ENCODE data around the gene RNF157.

The RNF157 gene

DNA sequence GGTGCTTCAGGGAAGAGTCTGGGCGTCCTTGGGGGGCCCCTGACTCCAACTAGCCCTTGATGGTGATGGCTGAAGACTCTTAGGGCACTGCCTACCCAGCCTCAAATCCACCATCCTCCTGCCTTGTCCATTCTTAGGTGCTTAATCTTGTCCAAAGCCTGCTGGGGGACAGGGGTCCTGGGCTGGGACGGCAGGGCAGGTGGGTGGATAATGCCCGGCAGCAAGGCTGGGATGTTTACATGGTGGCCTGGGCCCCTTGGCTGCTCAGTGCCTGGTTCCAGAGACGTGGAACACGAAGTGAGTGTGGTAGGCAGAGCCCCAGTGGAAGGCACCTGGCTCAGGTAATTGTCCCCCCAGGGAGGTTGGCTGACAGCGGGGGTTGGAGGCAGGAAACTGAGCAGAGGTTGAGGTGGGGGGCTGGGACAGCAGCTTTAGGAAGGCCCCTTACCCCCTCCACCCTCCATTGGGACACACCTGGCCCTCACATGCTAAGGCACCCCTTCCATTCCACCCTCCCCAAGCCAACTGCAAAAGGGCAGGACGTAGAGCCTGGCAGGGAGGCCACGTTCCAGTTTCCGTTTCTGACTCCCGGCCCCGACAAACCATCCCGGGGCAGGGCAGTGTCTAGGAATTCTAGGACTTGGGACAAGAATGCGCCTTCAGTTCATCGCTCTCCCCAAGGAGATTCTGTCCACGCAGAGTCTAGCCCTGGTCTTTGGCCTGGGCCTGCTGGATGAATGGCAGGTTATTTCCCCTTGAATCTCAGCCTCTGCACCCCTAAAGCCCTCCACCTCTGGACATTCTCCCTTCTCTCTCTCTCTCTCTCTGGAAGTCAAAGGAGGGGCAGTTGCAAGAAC, 101.2 kb downstream of the RNF157 start:
- DNase-seq = no peak

DNA sequence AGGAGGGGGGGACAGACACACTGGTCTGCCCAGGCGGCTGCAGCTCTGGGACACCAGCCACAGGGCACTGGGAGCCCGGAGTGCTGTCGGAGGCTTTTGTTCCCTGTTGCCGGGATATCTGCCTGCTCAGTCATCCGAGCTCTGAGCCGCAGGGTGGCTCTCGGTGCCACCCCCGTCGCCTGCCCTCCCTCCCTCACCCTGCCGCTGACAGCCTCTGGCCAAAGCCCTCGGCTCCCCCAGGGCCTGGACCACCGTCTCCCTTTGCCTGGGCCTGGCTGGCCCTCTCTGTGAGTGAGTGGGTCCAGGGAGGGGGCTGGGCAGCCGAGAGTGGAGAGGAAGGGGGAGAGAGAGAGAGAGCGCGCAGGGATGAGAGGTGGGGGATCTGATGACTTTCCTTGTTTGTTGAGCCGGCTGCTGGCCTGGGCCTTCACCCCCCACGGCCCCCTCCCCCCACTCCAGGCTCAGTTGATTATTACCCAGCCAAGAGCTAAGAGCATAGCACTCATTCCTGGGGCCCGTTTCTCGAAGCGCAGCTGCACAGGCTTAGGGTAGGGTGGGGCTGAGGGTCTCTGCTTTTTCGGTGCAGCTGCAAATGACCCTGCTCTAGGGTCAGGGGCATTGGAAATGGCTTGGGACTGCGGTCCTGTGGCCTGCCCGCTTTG, 101.9 kb downstream of the RNF157 start:
- DNase-seq = no peak

- DNase-seq = no peak
Measured at GRCh38 chr17:76137351-76138233, 102.7 kb downstream of the RNF157 start.

DNA sequence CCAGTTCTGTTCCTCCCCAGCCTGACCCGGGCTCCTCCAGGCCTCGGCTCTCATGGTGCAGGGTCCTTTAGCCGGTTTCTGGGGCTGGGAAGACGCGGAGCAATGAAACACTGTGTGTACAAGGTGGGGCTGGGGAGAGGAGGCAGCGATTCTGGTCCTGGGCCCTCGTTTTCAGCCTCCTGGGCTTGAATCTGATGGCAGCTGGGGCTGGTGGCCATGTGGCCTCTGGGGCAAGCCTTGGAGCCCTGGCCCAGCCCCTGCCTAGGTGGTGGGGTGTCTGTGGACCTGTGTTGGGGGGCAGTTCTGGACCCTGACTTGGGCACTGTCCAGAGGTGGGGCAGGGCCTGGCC, 103.3 kb downstream of the RNF157 start:
- DNase-seq = no peak

DNA sequence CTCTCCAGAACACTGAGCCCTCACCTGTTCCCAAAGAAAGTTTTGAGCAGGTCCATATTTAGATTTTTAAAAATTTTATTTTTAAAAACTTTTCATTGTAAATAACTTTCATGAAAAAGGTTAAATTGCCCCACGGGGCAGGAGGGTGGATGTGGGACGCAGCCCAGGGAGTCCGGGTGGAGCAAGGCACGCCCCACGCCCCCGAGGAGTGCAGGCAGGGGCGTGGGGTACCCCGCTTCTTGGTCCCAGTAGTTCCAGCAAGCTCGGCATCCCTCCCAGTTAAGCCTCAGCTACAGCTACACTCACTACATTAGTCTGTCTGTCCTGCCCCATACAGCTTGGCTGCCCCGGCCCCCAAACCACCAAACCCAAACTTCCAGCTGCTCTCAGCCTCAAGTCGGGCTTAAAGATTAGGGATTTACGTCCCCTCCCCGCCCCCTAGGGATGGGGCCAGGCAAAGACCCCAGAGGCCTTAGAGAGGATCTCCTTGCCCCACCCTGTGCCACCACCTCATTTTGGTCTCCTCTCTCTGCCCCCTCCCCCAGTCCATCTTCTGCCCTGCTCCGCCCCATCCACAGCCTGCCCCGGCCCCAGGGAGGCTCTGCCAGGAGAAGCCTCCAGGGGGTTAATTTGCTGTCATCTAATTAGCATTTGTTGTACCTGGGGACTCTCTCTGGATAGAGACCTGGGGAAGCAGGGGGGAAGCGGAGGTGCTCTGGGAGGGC, 103.9 kb downstream of the RNF157 start:
- DNase-seq = no peak

DNA sequence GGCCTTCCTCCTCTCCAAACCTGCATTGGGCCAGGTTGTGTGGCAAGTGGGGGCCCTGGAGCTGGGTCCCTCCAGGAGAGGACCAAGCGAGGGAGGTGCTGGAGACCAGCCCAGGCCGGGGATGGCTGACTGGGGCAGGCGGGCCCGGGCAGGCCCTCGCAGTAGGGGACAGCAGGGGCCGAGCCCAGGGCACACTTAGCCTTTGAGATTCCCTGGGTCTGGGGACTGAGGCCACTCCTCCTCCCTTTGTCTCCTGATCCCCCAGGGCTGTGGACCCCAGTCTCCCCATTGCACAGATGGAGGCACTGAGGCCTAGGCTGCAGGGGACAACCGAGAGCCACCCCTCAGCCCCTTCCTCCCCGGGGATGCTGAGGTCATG, 104.5 kb downstream of the RNF157 start:
- no peak for DNase-seq

DNA sequence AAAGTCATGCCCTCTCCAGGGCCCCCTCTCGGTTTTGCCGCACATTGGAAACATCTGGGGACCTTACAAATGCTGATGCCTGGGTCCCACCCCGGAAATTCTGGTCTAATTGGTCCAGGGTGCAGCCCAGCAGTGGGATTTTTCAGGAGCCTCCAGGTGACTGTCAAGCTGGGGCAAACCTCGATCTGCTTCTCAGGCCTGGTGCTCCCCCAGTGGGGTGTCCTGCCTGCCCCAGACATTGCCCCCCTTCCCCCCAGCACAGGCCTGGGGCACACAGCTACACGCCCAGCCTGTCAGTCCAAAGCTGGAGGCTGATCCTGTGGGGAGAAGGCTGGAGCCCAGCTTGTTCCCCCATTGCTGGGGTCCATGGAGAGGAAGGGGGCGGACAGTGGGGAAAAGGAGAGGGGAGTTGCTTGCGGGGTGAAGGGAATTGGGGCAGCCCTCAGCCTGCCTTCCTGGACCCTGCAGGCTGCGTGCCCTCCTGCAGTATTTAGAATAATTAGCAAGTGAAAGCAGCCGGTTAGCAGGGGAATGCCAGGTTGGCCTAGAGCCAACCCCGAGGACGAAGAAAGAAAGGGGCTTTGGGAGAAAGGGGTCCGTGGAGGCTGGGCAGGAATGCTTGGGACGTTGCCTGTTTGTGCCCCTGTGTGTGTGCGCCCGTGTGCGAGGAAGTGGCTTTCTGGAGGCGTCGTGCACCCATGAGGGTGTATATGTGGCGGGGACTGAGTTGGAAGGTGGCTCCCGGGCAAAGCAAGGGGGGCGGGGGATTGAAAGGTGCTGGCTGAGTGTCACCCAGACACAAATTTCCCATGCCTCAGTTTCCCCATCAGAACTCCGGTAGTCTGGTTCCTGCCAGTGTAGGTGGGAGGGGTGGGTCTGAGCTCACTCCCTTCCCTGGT, 105.1 kb downstream of the RNF157 start:
- no peak for DNase-seq

DNA sequence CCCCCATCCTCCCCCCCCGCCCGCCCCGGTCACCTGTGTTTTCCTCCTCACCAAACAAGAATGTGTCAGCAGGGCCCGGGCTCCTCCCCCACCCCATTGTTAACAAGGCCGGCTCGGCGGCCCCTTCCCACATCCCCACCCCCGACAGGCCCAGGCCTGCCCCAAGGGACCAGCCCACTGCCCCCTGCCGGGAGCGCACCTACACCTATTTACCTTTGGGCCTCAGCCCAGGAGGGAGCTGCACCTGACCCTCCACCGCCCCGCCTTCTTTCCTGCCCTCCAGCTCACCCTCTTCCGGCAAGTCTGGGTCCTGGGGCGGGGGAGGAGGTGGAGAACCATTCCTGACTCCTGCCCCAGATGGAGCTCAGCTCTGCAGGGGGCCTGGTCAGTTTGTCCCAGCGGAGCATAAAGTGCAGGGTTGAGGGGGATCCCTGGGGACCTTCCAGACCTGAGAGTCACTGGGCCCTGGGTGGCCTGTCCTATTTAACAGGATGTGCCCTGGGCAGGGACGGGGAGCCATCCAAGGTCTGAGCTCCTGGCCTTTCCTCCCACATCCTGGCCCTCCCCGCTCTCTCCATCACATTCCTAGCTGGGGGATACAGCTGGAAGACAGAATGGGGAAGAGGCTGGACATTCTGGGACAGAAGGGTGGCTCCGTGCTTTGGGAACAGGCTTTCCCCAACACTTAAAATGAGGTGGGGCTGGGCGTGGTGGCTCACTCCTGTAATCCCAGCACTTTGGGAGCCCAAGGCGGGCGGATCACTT, 107.5 kb downstream of the RNF157 start:
- DNase-seq = no peak

GRCh38 chr17:76131692-76132573, 108.4 kb downstream of the RNF157 start:
- DNase-seq = no peak

GRCh38 chr17:76131051-76131691, 109.1 kb downstream of the RNF157 start:
- DNase-seq = no peak

- no peak for DNase-seq
Measured at GRCh38 chr17:76130473-76130872, 109.8 kb downstream of the RNF157 start.

DNA sequence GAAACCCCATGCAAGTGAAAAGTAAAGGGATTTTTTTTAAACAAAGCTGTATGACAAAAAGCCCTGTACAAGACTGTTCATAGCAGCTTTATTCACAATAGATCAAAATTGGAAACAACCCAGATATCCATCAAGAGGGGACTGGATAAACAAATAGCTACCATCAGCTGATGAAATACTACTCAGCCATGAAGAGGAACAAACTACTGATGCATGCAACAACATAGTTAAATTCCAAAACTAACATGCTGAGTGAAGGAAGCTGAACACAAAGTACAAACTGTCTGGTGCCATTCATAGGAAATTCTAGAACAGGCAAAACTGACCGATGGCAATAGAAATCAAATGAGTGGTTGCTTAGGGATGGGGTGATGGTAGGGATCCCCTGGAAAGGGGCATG, 114.4 kb downstream of the RNF157 start:
- DNase-seq = no peak

GRCh38 chr17:76125391-76125675, 115.0 kb downstream of the RNF157 start:
- no peak for DNase-seq

- DNase-seq = no peak
Measured at GRCh38 chr17:76124582-76125390, 115.5 kb downstream of the RNF157 start.

DNA sequence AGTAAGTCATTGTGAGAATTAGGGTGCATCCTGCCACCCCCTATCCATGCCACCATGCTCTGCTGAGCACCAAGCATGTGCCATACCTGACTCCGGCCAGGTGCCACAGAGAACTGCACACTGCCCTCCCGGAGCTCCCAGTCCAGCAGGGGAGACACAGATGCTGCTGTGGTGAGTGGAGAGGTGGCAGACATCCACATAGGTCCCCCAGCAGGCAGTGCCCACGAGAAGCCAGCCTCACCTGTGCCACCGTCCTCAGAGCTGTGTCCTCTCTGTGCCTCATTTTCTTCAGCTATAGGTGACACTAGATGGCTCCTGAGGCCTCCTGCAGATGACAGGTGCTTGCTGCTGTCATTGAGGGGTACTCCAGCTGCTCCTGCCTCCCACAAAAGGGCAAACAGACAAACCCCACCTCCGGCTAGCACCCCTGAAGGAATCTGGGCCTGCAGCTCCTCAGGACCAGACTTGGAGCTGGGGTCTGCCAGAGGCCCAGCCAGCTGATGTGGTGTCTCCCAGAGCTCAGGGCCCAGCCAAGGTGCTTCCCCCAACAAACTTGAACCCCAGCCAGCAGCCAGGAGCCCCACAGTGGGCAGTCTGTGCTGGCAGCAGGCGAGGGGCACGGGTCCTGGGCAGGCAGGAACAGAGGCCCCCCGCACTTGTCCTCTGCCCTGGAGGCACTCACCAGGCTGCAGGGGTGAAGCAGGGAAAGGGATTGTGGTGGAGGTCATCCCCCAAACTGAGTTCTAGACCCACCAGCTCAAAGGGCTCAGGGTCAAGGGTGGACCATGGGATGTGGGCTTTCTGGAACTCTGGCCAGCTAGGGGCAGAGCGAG, 116.3 kb downstream of the RNF157 start:
- DNase-seq = no peak

DNA sequence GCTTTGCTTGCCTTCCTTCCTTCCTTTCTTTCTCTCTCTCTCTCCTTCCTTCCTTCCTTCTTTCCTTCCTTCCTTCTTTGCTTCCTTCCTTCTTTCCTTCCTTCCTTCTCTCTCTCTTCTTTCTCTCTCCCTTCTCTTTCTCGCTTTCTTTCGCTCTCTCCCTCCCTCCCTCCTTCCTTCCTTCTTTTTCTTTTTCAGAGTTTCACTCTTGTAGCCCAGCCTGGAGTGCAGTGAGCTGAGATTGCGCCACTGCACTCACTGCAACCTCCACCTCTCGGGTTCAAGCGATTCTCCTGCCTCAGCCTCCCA, 117.1 kb downstream of the RNF157 start:
- DNase-seq = no peak

DNA sequence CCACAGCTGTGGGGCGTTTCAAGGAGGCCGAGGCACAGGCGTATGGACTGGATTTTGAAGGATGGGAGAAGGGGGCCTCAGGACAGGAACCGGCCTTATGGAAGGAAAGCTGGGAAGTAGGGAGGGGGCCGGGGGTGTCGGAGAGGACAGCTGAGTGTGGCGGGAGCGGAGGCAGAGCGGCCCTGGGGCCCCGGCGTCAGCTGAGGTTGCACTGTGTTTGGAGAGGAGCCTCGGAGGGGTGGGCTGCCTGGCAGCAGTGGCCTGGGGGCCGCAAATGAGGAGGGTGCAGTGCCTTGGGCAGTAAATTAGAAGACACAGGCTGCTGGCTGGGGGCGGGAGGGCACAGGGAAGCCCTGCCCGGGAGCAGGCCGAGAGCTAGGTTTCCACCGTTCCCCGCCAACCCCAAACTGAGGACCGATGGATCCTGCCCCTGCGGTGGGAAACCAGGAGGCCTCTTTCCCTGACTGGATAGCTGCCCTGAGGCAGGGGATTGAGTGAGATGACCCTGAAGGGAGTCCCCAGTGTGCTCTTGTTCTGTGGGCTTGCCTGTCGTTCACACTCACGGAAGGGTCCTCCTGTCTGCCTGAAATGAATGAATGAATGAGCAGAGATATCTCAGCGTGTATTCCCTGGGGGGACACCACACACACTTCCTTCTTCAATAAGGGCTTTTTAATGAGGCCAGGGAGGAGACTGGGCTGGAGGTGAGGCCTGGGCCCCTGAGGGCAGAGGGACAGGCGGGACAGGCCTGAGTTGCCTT, 117.7 kb downstream of the RNF157 start:
- DNase-seq = no peak

Data from activated CD4-positive, alpha-beta T cell treated with anti-CD3 and anti-CD28 coated beads for 1 hour (primary cell).